Measurements from ENCODE around the gene GRM8.

Gene GRM8

DNA sequence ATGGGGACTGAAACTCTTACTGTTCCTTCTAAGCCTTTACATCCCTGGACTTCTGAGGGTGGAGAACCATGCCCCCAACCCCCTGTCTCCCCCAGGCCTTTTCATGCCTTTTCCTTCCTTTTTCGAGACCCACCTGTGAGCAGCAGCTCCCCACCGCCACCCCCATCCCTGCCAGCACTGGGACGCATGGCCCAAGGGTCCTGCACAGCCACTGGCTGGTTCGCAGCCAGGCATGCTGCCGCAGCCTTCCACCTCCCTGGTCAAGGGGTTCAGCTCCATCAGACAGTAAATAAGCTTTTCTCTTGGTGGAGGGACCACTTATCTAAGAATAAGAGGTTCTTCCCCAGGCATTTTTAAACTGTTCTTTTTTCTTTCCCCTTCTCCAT is 584.4 kb downstream of the GRM8 start:
- TF ChIP-seq, protein P1, sequence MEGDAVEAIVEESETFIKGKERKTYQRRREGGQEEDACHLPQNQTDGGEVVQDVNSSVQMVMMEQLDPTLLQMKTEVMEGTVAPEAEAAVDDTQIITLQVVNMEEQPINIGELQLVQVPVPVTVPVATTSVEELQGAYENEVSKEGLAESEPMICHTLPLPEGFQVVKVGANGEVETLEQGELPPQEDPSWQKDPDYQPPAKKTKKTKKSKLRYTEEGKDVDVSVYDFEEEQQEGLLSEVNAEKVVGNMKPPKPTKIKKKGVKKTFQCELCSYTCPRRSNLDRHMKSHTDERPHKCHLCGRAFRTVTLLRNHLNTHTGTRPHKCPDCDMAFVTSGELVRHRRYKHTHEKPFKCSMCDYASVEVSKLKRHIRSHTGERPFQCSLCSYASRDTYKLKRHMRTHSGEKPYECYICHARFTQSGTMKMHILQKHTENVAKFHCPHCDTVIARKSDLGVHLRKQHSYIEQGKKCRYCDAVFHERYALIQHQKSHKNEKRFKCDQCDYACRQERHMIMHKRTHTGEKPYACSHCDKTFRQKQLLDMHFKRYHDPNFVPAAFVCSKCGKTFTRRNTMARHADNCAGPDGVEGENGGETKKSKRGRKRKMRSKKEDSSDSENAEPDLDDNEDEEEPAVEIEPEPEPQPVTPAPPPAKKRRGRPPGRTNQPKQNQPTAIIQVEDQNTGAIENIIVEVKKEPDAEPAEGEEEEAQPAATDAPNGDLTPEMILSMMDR (IDR thresholded peaks at IDR 0.05; ENCODE audit: insufficient read depth, low read depth, low read length, missing control alignments): no peak
- no peak overlapping the region for H3K4me3 ChIP-seq (ENCODE audit: low read depth, low read length)

DNA sequence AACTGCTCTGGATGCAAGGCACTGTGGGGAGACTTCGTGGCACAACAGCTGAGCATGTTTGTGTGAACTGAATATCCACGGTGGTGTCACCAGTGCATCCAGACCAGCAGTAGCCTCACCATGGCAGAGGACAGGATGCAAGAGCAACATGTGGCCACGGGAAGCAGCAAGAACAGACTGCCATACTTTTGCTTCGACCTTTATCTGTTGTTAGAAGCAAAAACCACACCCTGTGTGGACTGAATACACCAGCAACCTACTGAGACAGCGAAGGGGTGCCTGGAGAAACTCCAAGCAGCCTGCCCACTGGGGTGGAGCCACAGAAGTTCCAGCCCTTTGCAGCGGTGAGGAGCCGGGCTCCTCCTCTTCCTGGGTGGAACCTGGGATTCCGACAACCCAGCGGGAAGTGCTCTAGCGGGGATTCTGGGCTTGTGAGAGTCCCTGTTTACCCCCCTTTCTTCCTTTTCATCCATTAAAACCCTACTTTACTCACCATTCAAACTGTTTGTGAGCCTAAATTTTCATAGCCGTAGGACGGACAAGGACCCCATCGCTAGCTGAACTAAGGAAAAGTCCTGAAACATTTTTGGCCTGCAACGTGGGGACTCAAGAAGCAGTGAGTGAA is 584.9 kb downstream of the GRM8 start:
- H3K4me3 ChIP-seq (ENCODE audit: low read depth, low read length): no peak overlapping the region
- TF ChIP-seq, protein P1 (IDR thresholded peaks at IDR 0.05; ENCODE audit: insufficient read depth, low read depth, low read length, missing control alignments): no peak
- no peak for DNase-seq (ENCODE audit: low read depth)

More for the DNA sequence above, 584.4 kb downstream of the GRM8 start:
- no peak for DNase-seq (ENCODE audit: low read depth)

DNA sequence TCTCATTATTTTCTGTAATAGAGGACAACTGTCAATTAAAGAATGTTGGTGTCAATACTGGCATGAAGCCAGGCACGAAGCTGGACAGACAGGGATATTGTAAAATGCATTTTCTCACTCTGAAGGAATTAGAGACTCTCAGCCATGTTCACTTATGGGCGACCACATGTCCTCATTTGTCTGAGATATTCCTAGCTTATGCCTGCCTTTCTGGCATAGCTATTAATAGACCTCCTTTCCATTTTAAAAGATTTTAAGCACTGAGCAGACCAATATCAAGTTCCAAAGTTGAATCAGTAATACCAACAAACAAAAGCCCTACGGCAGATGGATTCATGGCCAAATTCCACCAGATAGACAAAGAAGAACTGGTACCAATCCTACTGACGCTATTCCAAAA is 589.9 kb downstream of the GRM8 start:
- TF ChIP-seq, protein P1 (IDR thresholded peaks at IDR 0.05; ENCODE audit: insufficient read depth, low read depth, low read length, missing control alignments): no peak
- no peak for DNase-seq (ENCODE audit: low read depth)
- H3K4me3 ChIP-seq (ENCODE audit: low read depth, low read length): no peak overlapping the region

DNA sequence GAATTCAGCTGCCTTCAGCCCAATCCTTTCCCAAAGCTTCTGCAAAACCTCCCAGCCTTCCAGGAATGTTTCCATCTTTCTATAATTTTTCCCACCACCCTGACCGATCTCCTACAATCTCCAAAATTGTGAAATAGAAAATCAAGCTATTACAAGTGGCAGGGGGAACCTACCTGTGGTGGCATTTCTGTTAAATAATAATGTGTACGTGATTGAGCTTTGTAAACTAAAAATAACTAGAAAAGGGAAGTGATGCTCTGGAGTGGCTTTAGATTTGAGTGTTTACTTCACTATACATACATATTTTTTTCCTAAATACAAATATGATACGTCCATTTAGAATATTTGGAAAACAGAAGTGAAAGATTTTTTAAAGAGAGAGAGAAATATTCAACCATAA is 593.6 kb downstream of the GRM8 start:
- TF ChIP-seq, protein P1 (IDR thresholded peaks at IDR 0.05; ENCODE audit: insufficient read depth, low read depth, low read length, missing control alignments): no peak
- DNase-seq (ENCODE audit: low read depth): peak; percentile 44
- H3K4me3 ChIP-seq (ENCODE audit: low read depth, low read length): no peak overlapping the region

DNA sequence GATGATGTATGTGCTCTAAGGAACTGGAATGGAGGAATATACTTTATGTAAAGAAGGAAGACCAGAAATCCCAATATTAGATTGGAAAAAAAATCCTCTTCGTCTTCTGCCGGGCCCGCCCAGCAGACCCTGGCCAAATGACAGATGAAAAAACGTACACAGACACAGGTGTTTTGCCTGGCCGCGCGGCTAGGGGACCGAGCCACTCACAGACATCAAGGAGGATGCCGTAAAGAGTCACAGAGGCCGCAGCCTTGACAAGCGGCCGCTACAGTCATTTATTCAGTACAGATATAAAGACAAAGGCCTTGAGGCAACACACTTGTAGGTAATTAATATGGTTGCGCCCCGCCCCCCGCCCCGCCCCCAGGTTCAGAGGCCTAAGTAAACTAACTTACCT is 594.1 kb downstream of the GRM8 start:
- TF ChIP-seq, protein P1 (IDR thresholded peaks at IDR 0.05; ENCODE audit: insufficient read depth, low read depth, low read length, missing control alignments): no peak
- H3K4me3 ChIP-seq (ENCODE audit: low read depth, low read length): no peak overlapping the region
- peak; percentile 9 for DNase-seq (ENCODE audit: low read depth)

DNA sequence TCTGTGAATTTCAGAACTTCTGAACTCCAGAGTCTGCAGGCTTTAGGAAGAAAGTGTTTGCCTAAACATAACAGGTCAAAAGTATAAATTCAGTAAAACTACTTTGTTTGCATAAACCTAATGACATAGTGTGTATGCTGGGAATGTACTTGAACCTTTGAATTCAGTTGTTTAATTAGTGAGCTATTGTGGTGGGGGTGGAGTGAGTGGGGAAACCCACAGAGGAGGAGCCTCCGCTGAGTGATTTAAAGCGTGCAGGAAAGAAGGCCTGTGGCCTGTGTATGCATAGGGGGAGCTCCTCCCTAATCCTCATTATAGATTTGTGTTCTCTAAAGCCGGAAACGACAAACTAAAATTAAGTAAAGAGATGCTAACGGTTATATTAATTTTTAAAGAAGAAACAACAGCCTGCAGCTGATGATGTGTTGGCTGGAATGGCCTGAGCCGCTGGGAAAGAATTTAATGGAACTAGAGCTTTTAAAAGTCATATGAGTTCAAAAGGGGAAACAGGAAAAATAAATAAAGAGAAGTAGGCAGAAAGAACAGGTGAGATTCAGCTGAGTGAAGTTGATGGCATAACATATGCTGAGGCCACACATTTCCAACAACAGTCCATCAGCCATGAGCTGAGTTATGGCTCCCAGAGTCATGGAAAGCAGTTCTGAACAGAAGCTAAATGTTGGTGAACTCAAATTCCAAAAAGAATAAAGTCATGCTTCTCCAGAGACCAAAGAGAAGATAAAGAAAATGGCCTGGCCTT is 595.0 kb downstream of the GRM8 start:
- peak; percentile 26 for DNase-seq (ENCODE audit: low read depth)
- TF ChIP-seq, protein P1 (IDR thresholded peaks at IDR 0.05; ENCODE audit: insufficient read depth, low read depth, low read length, missing control alignments): no peak
- H3K4me3 ChIP-seq (ENCODE audit: low read depth, low read length): no peak overlapping the region
